C1 segment of cervical spinal cord (tissue), 14 donors: ENCODE measurements around the gene PYROXD2.

Source experiments
- DNase-seq, 14 donors: peaks; one replicate each; lab custom pipeline; 2025; lab: John Stamatoyannopoulos, UW

PYROXD2 gene

GRCh38 chr10:98337484-98337883, 77.5 kb downstream of the PYROXD2 start:
- no peak for DNase-seq
